Measurements from ENCODE around the gene MGLL. TPM values are rescaled to one million over a fixed set of nuclear protein-coding genes. Genes with fewer than 3 reads are reported as not detected.

MGLL gene
- total RNA-seq, 1 experiment from 2014 or later: 0.94 TPM

- TF ChIP-seq ZSCAN18 (CRISPR knock-in tag; IDR thresholded peaks at IDR 0.05) (no peak), JUN (CRISPR knock-in tag; IDR thresholded peaks at IDR 0.05) (no peak), ATF3 (CRISPR knock-in tag; conservative IDR thresholded peaks at IDR 0.05) (no peak), NR3C1 (CRISPR knock-in tag; conservative IDR thresholded peaks at IDR 0.05; ENCODE audit: low read depth) (no peak), TEAD4 (CRISPR knock-in tag; IDR thresholded peaks at IDR 0.05) (no peak), SMAD3 (CRISPR knock-in tag; IDR thresholded peaks at IDR 0.05; ENCODE audit: borderline replicate concordance) (no peak), GTF2I (CRISPR knock-in tag; conservative IDR thresholded peaks at IDR 0.05) (no peak)
These were observed 114.4 kb downstream of the MGLL start (continued) for GRCh38 chr3:127707851-127708411.

GRCh38 chr3:127706785-127707351 lies 115.4 kb downstream of the MGLL start:
- Mint-ChIP-seq H3K27ac (no peak overlapping the region), H3K4me3 (no peak overlapping the region), H3K4me1 (peaks cover 25% of the 10 kb centered on the region), H3K27me3 (ENCODE audit: low read depth) (no peaks in the 10 kb centered on the region), H3K36me3 (no peaks in the 10 kb centered on the region), H3K9me3 (peaks cover 20% of the 10 kb centered on the region)
- TF ChIP-seq SMAD4 (CRISPR knock-in tag; IDR thresholded peaks at IDR 0.05): no peak
- TF ChIP-seq MXD4 (CRISPR knock-in tag; IDR thresholded peaks at IDR 0.05; ENCODE audit: borderline replicate concordance): no peak
- TF ChIP-seq E2F1 (CRISPR knock-in tag; IDR thresholded peaks at IDR 0.05): no peak
- TF ChIP-seq ATF3 (CRISPR knock-in tag; conservative IDR thresholded peaks at IDR 0.05): no peak
- TF ChIP-seq ZNF671 (CRISPR knock-in tag; IDR thresholded peaks at IDR 0.05): no peak
- TF ChIP-seq ZNF396 (CRISPR knock-in tag; IDR thresholded peaks at IDR 0.05; ENCODE audit: borderline replicate concordance): no peak
- ChIA-PET POLR2A (no interaction called here), CTCF (interaction anchor here (1.0 to 3.3 kb wide), 6 partner anchors 10 to 125 kb away, joined by 3 to 29 read pairs (median 6); no protein-coding TSS in a partner anchor)
- DNase-seq (ENCODE audit: low spot score): no peak
- no peak for ATAC-seq

GRCh38 chr3:127706312-127706711 lies 116.0 kb downstream of the MGLL start:
- Mint-ChIP-seq H3K4me3 (no peak overlapping the region), H3K36me3 (no peaks in the 10 kb centered on the region), H3K27me3 (ENCODE audit: low read depth) (no peaks in the 10 kb centered on the region), H3K4me1 (peaks cover 23% of the 10 kb centered on the region), H3K9me3 (peaks cover 20% of the 10 kb centered on the region), H3K27ac (no peak overlapping the region)
- ATAC-seq (no peak), DNase-seq (ENCODE audit: low spot score) (no peak)
- CTCF ChIA-PET: interaction anchor here (1.0 to 3.3 kb wide), 6 partner anchors 10 to 125 kb away, joined by 3 to 29 read pairs (median 6); no protein-coding TSS in a partner anchor
- POLR2A ChIA-PET: no interaction called here
- TF ChIP-seq NR3C1 (CRISPR knock-in tag; conservative IDR thresholded peaks at IDR 0.05; ENCODE audit: low read depth): no peak
- TF ChIP-seq AR (CRISPR knock-in tag; IDR thresholded peaks at IDR 0.05): no peak
- TF ChIP-seq TCF7 (CRISPR knock-in tag; IDR thresholded peaks at IDR 0.05; ENCODE audit: low read depth): no peak
- TF ChIP-seq NFATC4 (CRISPR knock-in tag; IDR thresholded peaks at IDR 0.05): no peak
- no peak for TF ChIP-seq PRDM15 (CRISPR knock-in tag; IDR thresholded peaks at IDR 0.05)
- TF ChIP-seq ZSCAN18 (CRISPR knock-in tag; IDR thresholded peaks at IDR 0.05): no peak
- TF ChIP-seq ZNF232 (CRISPR knock-in tag; IDR thresholded peaks at IDR 0.05): no peak
- no peak for TF ChIP-seq NR2C2 (CRISPR knock-in tag; IDR thresholded peaks at IDR 0.05)
- no peak for TF ChIP-seq ERG (CRISPR knock-in tag; IDR thresholded peaks at IDR 0.05)
